Measurements from ENCODE around the gene LRRC28. TPM values are rescaled to one million over a fixed set of nuclear protein-coding genes. Genes with fewer than 3 reads are reported as not detected.

The LRRC28 gene
- total RNA-seq, 1 donor from 2014 or later = 49.6 TPM

DNA sequence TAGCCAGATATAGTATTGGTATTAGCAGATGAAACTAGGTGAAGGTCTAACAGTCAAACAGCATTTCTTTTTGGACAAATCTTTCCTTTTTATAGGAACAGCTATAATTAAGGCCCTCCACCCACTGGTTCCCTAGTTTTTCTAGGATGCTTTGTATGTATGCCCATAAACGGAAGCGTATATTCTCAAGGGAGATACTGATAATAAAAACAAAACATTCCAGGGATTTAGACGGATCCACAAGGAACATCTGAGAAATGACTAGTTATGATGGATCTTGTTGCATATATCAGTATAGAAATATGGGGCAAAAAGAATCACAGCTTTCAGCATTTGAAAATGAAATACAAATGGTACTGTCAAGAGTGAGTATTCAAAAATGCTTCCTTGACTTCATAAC lies 22.5 kb downstream of the LRRC28 start:
- Mint-ChIP-seq H3K9me3 (ENCODE audit: unreplicated experiment) (no peaks in the 10 kb centered on the region), H3K4me3 (ENCODE audit: unreplicated experiment) (no peak overlapping the region), H3K36me3 (ENCODE audit: unreplicated experiment) (no peaks in the 10 kb centered on the region), H3K27me3 (ENCODE audit: unreplicated experiment) (no peaks in the 10 kb centered on the region), H3K4me1 (ENCODE audit: low read depth, unreplicated experiment) (peaks cover 20% of the 10 kb centered on the region), H3K27ac (ENCODE audit: unreplicated experiment) (no peak overlapping the region)
- no peak for TF ChIP-seq CTCF (IDR thresholded peaks at IDR 0.05; ENCODE audit: partially characterized antibody, unreplicated experiment)
- no peak for DNase-seq

- Mint-ChIP-seq H3K4me3 (ENCODE audit: unreplicated experiment) (no peak overlapping the region), H3K27ac (ENCODE audit: unreplicated experiment) (no peak overlapping the region), H3K36me3 (ENCODE audit: unreplicated experiment) (no peaks in the 10 kb centered on the region), H3K9me3 (ENCODE audit: unreplicated experiment) (no peaks in the 10 kb centered on the region), H3K27me3 (ENCODE audit: unreplicated experiment) (no peaks in the 10 kb centered on the region), H3K4me1 (ENCODE audit: low read depth, unreplicated experiment) (peaks cover 20% of the 10 kb centered on the region)
- no peak for TF ChIP-seq CTCF (IDR thresholded peaks at IDR 0.05; ENCODE audit: partially characterized antibody, unreplicated experiment)
- no peak for DNase-seq
Measured at GRCh38 chr15:99275061-99275460, 23.8 kb downstream of the LRRC28 start.

DNA sequence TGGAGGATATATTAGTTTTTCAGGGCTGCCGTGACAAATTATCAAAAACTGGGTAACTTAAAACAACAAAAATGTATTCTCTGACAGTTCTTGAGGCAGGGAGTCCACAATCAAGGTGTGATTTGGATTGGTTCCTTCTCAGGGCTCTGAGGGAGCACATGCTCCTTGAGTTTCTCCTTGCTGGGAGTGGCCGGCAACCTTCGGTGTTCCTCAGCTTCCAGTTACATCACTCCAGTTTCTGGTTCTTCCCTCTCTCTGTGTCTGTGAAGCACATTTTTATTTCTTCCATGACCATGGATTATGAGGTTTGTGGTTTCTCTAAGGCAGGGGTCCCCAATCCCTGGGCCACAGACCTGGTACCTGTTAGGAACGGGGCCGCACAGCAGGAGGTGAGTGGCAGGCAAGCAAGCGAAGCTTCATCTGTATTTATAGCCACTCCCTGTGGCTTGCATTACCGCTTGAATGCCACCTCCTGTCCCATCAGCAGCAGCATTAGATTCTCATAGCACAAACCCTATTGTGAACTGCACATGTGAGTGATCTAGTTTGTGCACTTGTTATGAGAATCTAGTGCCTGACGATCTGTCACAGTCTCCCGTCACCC lies 24.3 kb downstream of the LRRC28 start:
- H3K27ac Mint-ChIP-seq (ENCODE audit: unreplicated experiment) = peak overlapping the region; percentile 10
- no peak for TF ChIP-seq CTCF (IDR thresholded peaks at IDR 0.05; ENCODE audit: partially characterized antibody, unreplicated experiment)
- H3K4me3 Mint-ChIP-seq (ENCODE audit: unreplicated experiment) = no peak overlapping the region
- H3K27me3 Mint-ChIP-seq (ENCODE audit: unreplicated experiment) = no peaks in the 10 kb centered on the region
- no peaks in the 10 kb centered on the region for H3K36me3 Mint-ChIP-seq (ENCODE audit: unreplicated experiment)
- H3K9me3 Mint-ChIP-seq (ENCODE audit: unreplicated experiment) = no peaks in the 10 kb centered on the region
- no peak for DNase-seq
- peaks cover 18% of the 10 kb centered on the region for H3K4me1 Mint-ChIP-seq (ENCODE audit: low read depth, unreplicated experiment)

GRCh38 chr15:99279290-99279689 lies 28.0 kb downstream of the LRRC28 start:
- TF ChIP-seq CTCF (IDR thresholded peaks at IDR 0.05; ENCODE audit: partially characterized antibody, unreplicated experiment) = no peak
- DNase-seq = no peak
- Mint-ChIP-seq H3K9me3 (ENCODE audit: unreplicated experiment) (no peaks in the 10 kb centered on the region), H3K27me3 (ENCODE audit: unreplicated experiment) (no peaks in the 10 kb centered on the region), H3K4me1 (ENCODE audit: low read depth, unreplicated experiment) (peaks cover 8% of the 10 kb centered on the region), H3K27ac (ENCODE audit: unreplicated experiment) (no peak overlapping the region), H3K4me3 (ENCODE audit: unreplicated experiment) (no peak overlapping the region), H3K36me3 (ENCODE audit: unreplicated experiment) (no peaks in the 10 kb centered on the region)

- peaks cover 5% of the 10 kb centered on the region for H3K4me1 Mint-ChIP-seq (ENCODE audit: low read depth, unreplicated experiment)
- no peak for TF ChIP-seq CTCF (IDR thresholded peaks at IDR 0.05; ENCODE audit: partially characterized antibody, unreplicated experiment)
- H3K27me3 Mint-ChIP-seq (ENCODE audit: unreplicated experiment) = no peaks in the 10 kb centered on the region
- H3K4me3 Mint-ChIP-seq (ENCODE audit: unreplicated experiment) = no peak overlapping the region
- H3K27ac Mint-ChIP-seq (ENCODE audit: unreplicated experiment) = no peak overlapping the region
- H3K36me3 Mint-ChIP-seq (ENCODE audit: unreplicated experiment) = no peaks in the 10 kb centered on the region
- H3K9me3 Mint-ChIP-seq (ENCODE audit: unreplicated experiment) = no peaks in the 10 kb centered on the region
- no peak for DNase-seq
Measured at GRCh38 chr15:99279827-99280226, 28.5 kb downstream of the LRRC28 start.

All from glutamatergic neuron (in vitro differentiated cells).